ENCODE measurements around the gene NAA15. TPM values are rescaled to one million over a fixed set of nuclear protein-coding genes. Genes with fewer than 3 reads are reported as not detected.
A peak's percentile ranks its signal among the peaks of the same experiment; 100 is the strongest.

NAA15 gene
- polyA plus RNA-seq, 2 donors, result 5.6 to 11.4 TPM

DNA sequence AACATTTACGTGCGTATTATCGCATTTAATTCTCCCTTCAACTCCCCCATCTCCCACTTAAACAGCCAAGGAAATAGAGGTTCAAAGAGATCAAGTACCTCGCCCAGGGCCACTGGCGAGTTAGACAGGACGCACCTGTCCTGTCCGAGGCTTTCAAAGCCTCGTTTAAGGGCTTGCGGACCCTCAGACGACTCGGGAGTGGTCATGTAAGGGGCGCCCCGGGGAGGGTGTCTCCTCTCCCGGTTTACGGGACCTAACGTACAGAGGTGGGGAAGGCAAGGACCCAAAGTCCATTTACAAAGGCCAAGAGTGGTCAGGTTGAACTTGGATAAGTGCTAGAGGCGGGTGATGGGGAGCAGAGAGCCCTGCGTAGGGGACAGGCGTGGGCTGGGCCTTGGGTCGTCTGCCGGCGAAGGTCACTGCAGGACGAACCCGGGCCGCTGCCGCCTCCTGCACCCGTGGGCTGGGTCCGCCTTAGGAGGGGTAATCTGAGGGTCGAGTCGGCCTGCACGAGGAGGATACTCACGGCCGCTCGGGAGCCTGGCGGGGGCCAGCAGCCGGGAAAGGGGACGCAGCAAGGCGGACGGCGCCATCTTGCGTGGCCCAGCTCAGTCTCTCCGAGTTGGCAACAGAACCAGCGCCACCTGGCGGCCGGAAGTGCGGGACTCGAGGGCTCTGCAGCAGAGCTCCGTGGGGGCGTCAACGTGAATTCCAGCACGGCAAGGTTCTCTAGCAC, 5.9 kb upstream of the NAA15 start:
- Histone ChIP-seq H3K4me1 (ENCODE audit: control insufficient read depth in 2 of 2, insufficient read depth in 2 of 2, low read length in 1 of 2) (no peaks in the 10 kb centered on the region), H3K4me3 (ENCODE audit: low read depth in 1 of 2, low read length in 2 of 2) (peak overlapping the region; percentile 81 to 82), H3K27ac (ENCODE audit: low read depth in 2 of 2, low read length in 1 of 2) (peak overlapping the region; percentile 76 to 84), H3K27me3 (ENCODE audit: control insufficient read depth in 1 of 2, insufficient read depth in 2 of 2, low read length in 2 of 2) (no peaks in the 10 kb centered on the region), H3K36me3 (ENCODE audit: control insufficient read depth in 2 of 2, insufficient read depth in 2 of 2, low read length in 1 of 2) (peaks cover 0 to 2% of the 10 kb centered on the region in 2 donors), H3K9me3 (ENCODE audit: control insufficient read depth in 2 of 2, insufficient read depth in 1 of 2, low read depth in 1 of 2, low read length in 1 of 2) (no peaks in the 10 kb centered on the region)
- 1% methylated on average over 51 of the region's 51 CpGs for WGBS, 2 donors

- WGBS, 2 donors, result 6 to 9% methylated on average over 6 of the region's 6 CpGs
- peak overlapping the region in 1 of 2 donors; percentile 22 for H3K27ac ChIP-seq (ENCODE audit: low read depth in 2 of 2, low read length in 1 of 2)
- no peaks in the 10 kb centered on the region for H3K4me1 ChIP-seq (ENCODE audit: control insufficient read depth in 2 of 2, insufficient read depth in 2 of 2, low read length in 1 of 2)
- no peaks in the 10 kb centered on the region for H3K27me3 ChIP-seq (ENCODE audit: control insufficient read depth in 1 of 2, insufficient read depth in 2 of 2, low read length in 2 of 2)
- H3K4me3 ChIP-seq (ENCODE audit: low read depth in 1 of 2, low read length in 2 of 2), result peak overlapping the region in 1 of 2 donors; percentile 81
- H3K9me3 ChIP-seq (ENCODE audit: control insufficient read depth in 2 of 2, insufficient read depth in 1 of 2, low read depth in 1 of 2, low read length in 1 of 2), result no peaks in the 10 kb centered on the region
- no peaks in the 10 kb centered on the region for H3K36me3 ChIP-seq (ENCODE audit: control insufficient read depth in 2 of 2, insufficient read depth in 2 of 2, low read length in 1 of 2)
These were observed 5.4 kb upstream of the NAA15 start for GRCh38 chr4:139295942-139296299.

DNA sequence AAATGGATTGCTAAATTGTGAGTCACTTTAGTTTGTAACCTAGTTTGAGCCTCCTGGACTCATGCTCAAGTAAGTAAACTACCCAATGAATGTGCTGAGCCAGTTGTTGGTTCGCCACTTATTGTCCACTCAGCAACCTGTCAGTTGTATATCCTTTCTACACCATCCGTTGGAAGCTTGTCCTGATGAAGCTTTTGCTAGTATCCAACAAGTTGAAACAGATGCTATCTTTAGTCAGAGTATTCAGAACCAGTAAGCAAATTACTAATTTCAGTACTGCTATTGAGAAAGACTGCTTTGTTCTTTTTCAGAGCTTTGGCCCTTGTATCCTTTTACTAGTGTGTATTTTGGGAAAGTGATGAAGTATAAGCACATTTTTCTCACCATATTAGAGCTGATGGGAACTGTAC, 4.3 kb upstream of the NAA15 start:
- Histone ChIP-seq H3K36me3 (ENCODE audit: control insufficient read depth in 2 of 2, insufficient read depth in 2 of 2, low read length in 1 of 2) (no peaks in the 10 kb centered on the region), H3K27ac (ENCODE audit: low read depth in 2 of 2, low read length in 1 of 2) (no peak overlapping the region), H3K4me1 (ENCODE audit: control insufficient read depth in 2 of 2, insufficient read depth in 2 of 2, low read length in 1 of 2) (no peaks in the 10 kb centered on the region), H3K4me3 (ENCODE audit: low read depth in 1 of 2, low read length in 2 of 2) (no peak overlapping the region), H3K9me3 (ENCODE audit: control insufficient read depth in 2 of 2, insufficient read depth in 1 of 2, low read depth in 1 of 2, low read length in 1 of 2) (no peaks in the 10 kb centered on the region), H3K27me3 (ENCODE audit: control insufficient read depth in 1 of 2, insufficient read depth in 2 of 2, low read length in 2 of 2) (no peaks in the 10 kb centered on the region)
- WGBS, 2 donors, result 47 to 60% methylated on average over 2 of the region's 2 CpGs

DNA sequence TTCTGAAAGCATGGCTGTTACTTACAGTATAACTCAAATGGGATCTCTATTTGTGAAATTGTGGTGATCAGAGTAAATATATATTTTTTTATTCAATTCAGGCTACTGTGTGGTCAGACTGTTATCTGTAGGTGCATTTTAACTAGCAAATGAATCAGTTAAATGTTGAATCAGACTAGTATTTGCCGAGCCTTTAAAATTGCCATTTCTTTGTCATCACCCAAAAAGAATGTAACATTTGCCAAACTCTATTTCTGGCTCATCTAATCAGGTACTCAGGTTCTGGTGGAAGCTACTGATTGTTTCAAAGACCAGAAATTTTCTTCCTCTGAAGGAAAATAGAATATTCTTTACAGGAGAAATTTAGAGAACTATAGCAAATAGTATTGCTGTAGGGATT, 1.8 kb upstream of the NAA15 start:
- peak overlapping the region in 1 of 2 donors; percentile 22 for H3K4me3 ChIP-seq (ENCODE audit: low read depth in 1 of 2, low read length in 2 of 2)
- 30 to 45% methylated on average over 1 of the region's 1 CpG for WGBS, 2 donors

DNA sequence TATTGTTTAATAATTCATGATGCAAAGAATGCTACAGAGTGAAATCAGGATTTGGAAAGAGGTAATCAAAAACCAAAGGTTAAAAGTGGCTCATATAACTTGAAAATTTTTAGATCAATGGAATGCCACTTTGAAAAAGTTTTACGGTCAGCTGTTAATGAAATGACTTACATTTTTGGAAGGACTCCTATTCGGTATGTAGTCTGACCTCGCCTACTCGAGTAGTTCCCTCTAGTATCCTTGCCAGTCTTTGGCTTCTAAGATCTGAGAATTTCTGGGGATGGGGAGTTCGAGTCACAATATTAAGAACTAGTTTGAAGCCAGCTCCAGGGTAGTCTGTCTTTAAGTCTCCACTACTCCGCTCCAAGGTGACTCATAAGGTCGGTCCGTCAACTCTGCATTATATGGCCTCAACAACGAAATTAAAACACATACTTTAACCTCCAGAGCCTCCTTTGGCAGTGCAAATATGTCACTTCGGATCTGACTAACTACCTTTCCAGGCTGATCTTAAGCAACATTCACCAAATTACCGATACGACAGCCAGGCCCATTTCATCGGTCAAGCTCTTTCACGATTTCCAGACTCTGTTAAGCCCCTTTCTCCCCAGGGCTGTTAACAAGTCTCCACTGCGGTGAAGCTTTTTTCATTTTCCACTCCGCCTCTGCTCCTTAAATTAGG, 733 bp upstream of the NAA15 start:
- Histone ChIP-seq H3K27me3 (ENCODE audit: control insufficient read depth in 1 of 2, insufficient read depth in 2 of 2, low read length in 2 of 2) (no peaks in the 10 kb centered on the region), H3K27ac (ENCODE audit: low read depth in 2 of 2, low read length in 1 of 2) (peak overlapping the region; percentile 87 to 97), H3K36me3 (ENCODE audit: control insufficient read depth in 2 of 2, insufficient read depth in 2 of 2, low read length in 1 of 2) (no peaks in the 10 kb centered on the region), H3K9me3 (ENCODE audit: control insufficient read depth in 2 of 2, insufficient read depth in 1 of 2, low read depth in 1 of 2, low read length in 1 of 2) (no peaks in the 10 kb centered on the region), H3K4me1 (ENCODE audit: control insufficient read depth in 2 of 2, insufficient read depth in 2 of 2, low read length in 1 of 2) (no peaks in the 10 kb centered on the region), H3K4me3 (ENCODE audit: low read depth in 1 of 2, low read length in 2 of 2) (peak overlapping the region; percentile 91)
- 5 to 6% methylated on average over 16 of the region's 16 CpGs for WGBS, 2 donors

More for the DNA sequence above, 1.8 kb upstream of the NAA15 start:
- Histone ChIP-seq H3K27ac (ENCODE audit: low read depth in 2 of 2, low read length in 1 of 2) (no peak overlapping the region), H3K36me3 (ENCODE audit: control insufficient read depth in 2 of 2, insufficient read depth in 2 of 2, low read length in 1 of 2) (no peaks in the 10 kb centered on the region), H3K27me3 (ENCODE audit: control insufficient read depth in 1 of 2, insufficient read depth in 2 of 2, low read length in 2 of 2) (no peaks in the 10 kb centered on the region), H3K4me1 (ENCODE audit: control insufficient read depth in 2 of 2, insufficient read depth in 2 of 2, low read length in 1 of 2) (no peaks in the 10 kb centered on the region), H3K9me3 (ENCODE audit: control insufficient read depth in 2 of 2, insufficient read depth in 1 of 2, low read depth in 1 of 2, low read length in 1 of 2) (no peaks in the 10 kb centered on the region)

DNA sequence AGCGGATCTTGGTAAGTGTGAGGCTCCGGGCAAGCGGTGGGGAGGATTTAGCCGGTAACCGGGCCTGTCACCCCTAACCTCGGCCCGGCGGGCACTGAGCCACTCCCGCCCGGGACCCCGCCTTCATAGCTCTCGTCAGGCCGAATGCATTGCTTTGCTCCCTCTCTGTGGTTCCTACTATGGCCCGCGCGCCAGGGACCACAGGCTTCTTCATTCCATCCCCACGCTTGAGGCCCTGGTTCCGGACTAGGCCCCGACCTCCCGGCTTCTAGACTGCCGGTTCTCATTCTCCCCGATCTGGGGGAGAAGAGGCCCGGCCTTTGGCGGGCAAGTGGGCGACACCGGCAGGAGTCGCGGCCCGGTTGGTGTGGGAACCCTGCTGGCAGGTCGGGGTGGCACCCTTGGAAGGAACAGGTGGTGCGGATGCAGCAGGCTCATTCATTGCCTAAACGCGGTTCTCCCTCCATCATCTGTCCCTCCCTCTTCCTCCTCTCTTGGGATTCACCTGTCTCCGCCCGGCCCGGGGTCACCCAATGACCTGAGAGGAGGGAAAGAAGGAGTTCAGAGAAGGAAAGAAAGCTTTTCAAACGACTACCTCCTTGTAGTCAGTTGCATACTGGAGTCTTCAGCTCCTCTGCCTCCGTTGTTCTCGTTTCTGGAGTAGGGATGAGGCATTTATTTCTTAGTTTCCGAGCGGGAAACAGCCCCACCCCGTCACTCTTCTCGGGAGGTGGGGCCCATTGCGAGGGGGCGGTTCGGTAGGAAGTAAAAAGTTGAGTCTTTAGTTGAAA, 711 bp downstream of the NAA15 start, which contains the start of gene NDUFC1:
Gene NDUFC1, minus strand, starts transcription at position 657 of the 791 bp plus-strand sequence. CDS start 6,679 bp downstream, outside the sequence.
- H3K36me3 ChIP-seq (ENCODE audit: control insufficient read depth in 2 of 2, insufficient read depth in 2 of 2, low read length in 1 of 2), result no peaks in the 10 kb centered on the region
- H3K27me3 ChIP-seq (ENCODE audit: control insufficient read depth in 1 of 2, insufficient read depth in 2 of 2, low read length in 2 of 2), result no peaks in the 10 kb centered on the region
- H3K4me3 ChIP-seq (ENCODE audit: low read depth in 1 of 2, low read length in 2 of 2), result peak within 1 kb of the TSS; percentile 91
- WGBS, 2 donors, result 0% methylated on average over 45 to 46 of the region's 46 CpGs
- no peaks in the 10 kb centered on the region for H3K4me1 ChIP-seq (ENCODE audit: control insufficient read depth in 2 of 2, insufficient read depth in 2 of 2, low read length in 1 of 2)
- H3K9me3 ChIP-seq (ENCODE audit: control insufficient read depth in 2 of 2, insufficient read depth in 1 of 2, low read depth in 1 of 2, low read length in 1 of 2), result no peaks in the 10 kb centered on the region
- peak within 1 kb of the TSS; percentile 87 to 97 for H3K27ac ChIP-seq (ENCODE audit: low read depth in 2 of 2, low read length in 1 of 2)

- no peaks in the 10 kb centered on the region for H3K27me3 ChIP-seq (ENCODE audit: control insufficient read depth in 1 of 2, insufficient read depth in 2 of 2, low read length in 2 of 2)
These were observed 3.6 kb downstream of the NAA15 start for GRCh38 chr4:139304920-139305319.

GRCh38 chr4:139311909-139312308, 10.6 kb downstream of the NAA15 start:
- 72 to 82% methylated on average over 3 of the region's 3 CpGs for WGBS, 2 donors
- Histone ChIP-seq H3K4me3 (ENCODE audit: low read depth in 1 of 2, low read length in 2 of 2) (no peak overlapping the region), H3K36me3 (ENCODE audit: control insufficient read depth in 2 of 2, insufficient read depth in 2 of 2, low read length in 1 of 2) (peaks cover 0 to 2% of the 10 kb centered on the region in 2 donors), H3K4me1 (ENCODE audit: control insufficient read depth in 2 of 2, insufficient read depth in 2 of 2, low read length in 1 of 2) (no peaks in the 10 kb centered on the region), H3K27me3 (ENCODE audit: control insufficient read depth in 1 of 2, insufficient read depth in 2 of 2, low read length in 2 of 2) (no peaks in the 10 kb centered on the region), H3K9me3 (ENCODE audit: control insufficient read depth in 2 of 2, insufficient read depth in 1 of 2, low read depth in 1 of 2, low read length in 1 of 2) (no peaks in the 10 kb centered on the region), H3K27ac (ENCODE audit: low read depth in 2 of 2, low read length in 1 of 2) (no peak overlapping the region)

More at GRCh38 chr4:139304920-139305319, 3.6 kb downstream of the NAA15 start:
- WGBS, 2 donors, result 96 to 98% methylated on average over 2 of the region's 2 CpGs
- Histone ChIP-seq H3K4me1 (ENCODE audit: control insufficient read depth in 2 of 2, insufficient read depth in 2 of 2, low read length in 1 of 2) (no peaks in the 10 kb centered on the region), H3K27ac (ENCODE audit: low read depth in 2 of 2, low read length in 1 of 2) (no peak overlapping the region), H3K36me3 (ENCODE audit: control insufficient read depth in 2 of 2, insufficient read depth in 2 of 2, low read length in 1 of 2) (peaks cover 0 to 2% of the 10 kb centered on the region in 2 donors), H3K9me3 (ENCODE audit: control insufficient read depth in 2 of 2, insufficient read depth in 1 of 2, low read depth in 1 of 2, low read length in 1 of 2) (no peaks in the 10 kb centered on the region), H3K4me3 (ENCODE audit: low read depth in 1 of 2, low read length in 2 of 2) (no peak overlapping the region)

- H3K9me3 ChIP-seq (ENCODE audit: control insufficient read depth in 2 of 2, insufficient read depth in 1 of 2, low read depth in 1 of 2, low read length in 1 of 2), result no peaks in the 10 kb centered on the region
- peaks cover 0 to 2% of the 10 kb centered on the region in 2 donors for H3K36me3 ChIP-seq (ENCODE audit: control insufficient read depth in 2 of 2, insufficient read depth in 2 of 2, low read length in 1 of 2)
- H3K27ac ChIP-seq (ENCODE audit: low read depth in 2 of 2, low read length in 1 of 2), result no peak overlapping the region
- WGBS, 2 donors, result 81 to 86% methylated on average over 3 of the region's 3 CpGs
- H3K27me3 ChIP-seq (ENCODE audit: control insufficient read depth in 1 of 2, insufficient read depth in 2 of 2, low read length in 2 of 2), result no peaks in the 10 kb centered on the region
- no peaks in the 10 kb centered on the region for H3K4me1 ChIP-seq (ENCODE audit: control insufficient read depth in 2 of 2, insufficient read depth in 2 of 2, low read length in 1 of 2)
- H3K4me3 ChIP-seq (ENCODE audit: low read depth in 1 of 2, low read length in 2 of 2), result no peak overlapping the region
These were observed 11.4 kb downstream of the NAA15 start for GRCh38 chr4:139312552-139313332.
